K562 (cell line): ENCODE data around the gene STPG2. TPM values are rescaled to one million over a fixed set of nuclear protein-coding genes. Genes with fewer than 3 reads are reported as not detected.

Experiments
- ILK ChIP-seq: fragments of 450-650 bp; IDR thresholded peaks from 2 replicates; pipeline ENCODE4 v1.6.1; 2016; ENCODE audit warnings: missing genetic modification characterization, low read depth, mild to moderate bottlenecking, missing compliant biosample characterization, moderate library complexity, borderline replicate concordance
- MGA ChIP-seq: fragments of 450-650 bp; IDR thresholded peaks from 2 replicates; pipeline ENCODE4 v1.6.1; 2016; ENCODE audit warnings: mild to moderate bottlenecking, moderate library complexity
- RB1 ChIP-seq: fragments of 450-650 bp; IDR thresholded peaks from 2 replicates; pipeline ENCODE4 v1.6.1; 2017; ENCODE audit warnings: low read depth, mild to moderate bottlenecking
- ZNF311 ChIP-seq: fragments of 250-450 bp; sonication (Bioruptor Pico); IDR thresholded peaks from 2 replicates; pipeline ENCODE4 v1.4.0; 2020; ENCODE audit warnings: mild to moderate bottlenecking, moderate library complexity
- ZNF436 ChIP-seq: fragments of 250-450, 450-650 bp; sonication (Bioruptor Pico); formaldehyde crosslinking; IDR thresholded peaks from 2 replicates; pipeline ENCODE4 v1.7.0; 2020; ENCODE audit warnings: mild to moderate bottlenecking
- ZNF785 ChIP-seq: fragments of 250-450 bp; sonication (Bioruptor Pico); IDR thresholded peaks from 2 replicates; pipeline ENCODE4 v1.4.0; 2020; ENCODE audit warnings: mild to moderate bottlenecking
- polyA plus RNA-seq, 8 experiments: library from polyadenylated mRNA; depleted of rRNA in 4 of 8; stranded (reverse) in 5 of 8; unstranded in 3 of 8; fragments of >200 nt; fragmentation: Nextera tagmentation in 2 of 8; fragmentation: Illumina TruSeq in 1 of 8; extraction: Ambion mirVana in 2 of 8; extraction: Trizol in 1 of 8; gene quantifications; 2 replicates each; pipeline versions ENCODE4 v1.2.1 to v1.2.3, GENCODE V29; 2011 to 2014; ENCODE audit warnings: inconsistent platforms in 1 of 8, missing spikeins in 1 of 8
- total RNA-seq, 7 experiments: library from RNA; depleted of rRNA in 6 of 7; stranded (reverse); fragments of >200 nt in 6 of 7; fragmentation: Illumina TruSeq in 2 of 7; extraction: Trizol in 2 of 7; gene quantifications; 2 replicates each; pipeline versions ENCODE4 v1.2.1 to v1.2.3, GENCODE V29; 2011 to 2021; ENCODE audit warnings: low replicate concordance in 1 of 7
- TF ChIP-seq, protein P1 (sequence below): fragments of 250-450 bp; sonication (Bioruptor Pico); IDR thresholded peaks from 2 replicates; pipeline ENCODE4 v1.8.0; 2021; ENCODE audit warnings: borderline replicate concordance, mild to moderate bottlenecking, moderate library complexity; ENCODE audit not compliant: poor library complexity, severe bottlenecking

Gene STPG2
- total and polyA plus RNA-seq, 9 of the 15 experiments (the other 6 are each of a cell fraction or from before 2014, with no cell fraction given), result not detected

- TF ChIP-seq MGA (no peak), ILK (no peak), ZNF436 (no peak), ZNF311 (CRISPR knock-in tag) (no peak), ZNF785 (CRISPR knock-in tag) (no peak), RB1 (no peak)
- TF ChIP-seq, protein P1, sequence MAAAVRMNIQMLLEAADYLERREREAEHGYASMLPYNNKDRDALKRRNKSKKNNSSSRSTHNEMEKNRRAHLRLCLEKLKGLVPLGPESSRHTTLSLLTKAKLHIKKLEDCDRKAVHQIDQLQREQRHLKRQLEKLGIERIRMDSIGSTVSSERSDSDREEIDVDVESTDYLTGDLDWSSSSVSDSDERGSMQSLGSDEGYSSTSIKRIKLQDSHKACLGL, result no peak
Observed at GRCh38 chr4:97778174-97778573, 365.1 kb downstream of the STPG2 start (continued).
